Sigmoid colon (tissue), 7 donors: ENCODE measurements around the gene MSANTD2. TPM values are rescaled to one million over a fixed set of nuclear protein-coding genes. Genes with fewer than 3 reads are reported as not detected.

Experiments
- DNase-seq: peaks from one replicate; pipeline ENCODE4 v3.0.0-alpha.2; 2019
- H3K27ac ChIP-seq, 4 donors: fragments of 200-600 bp; sonication (generic); one replicate each; pipeline ENCODE4 v1.5.1; 2016 to 2019; ENCODE audit warnings: mild to moderate bottlenecking in 1 of 4
- H3K27me3 ChIP-seq, 3 donors: fragments of 200-600 bp; sonication (generic); one replicate each; pipeline ENCODE4 v1.5.1; 2019; ENCODE audit warnings: mild to moderate bottlenecking in 1 of 3
- H3K36me3 ChIP-seq, 4 donors: fragments of 200-600 bp; sonication (generic); one replicate each; pipeline ENCODE4 v1.5.1; 2016 to 2019
- H3K4me1 ChIP-seq, 4 donors: fragments of 200-600 bp; sonication (generic); one replicate each; pipeline ENCODE4 v1.5.1; 2017 to 2019
- H3K4me3 ChIP-seq, 4 donors: fragments of 200-600 bp; sonication (generic); one replicate each; pipeline ENCODE4 v1.5.1; 2017 to 2019; ENCODE audit warnings: mild to moderate bottlenecking in 2 of 4, moderate library complexity in 1 of 4
- H3K9me3 ChIP-seq, 4 donors: fragments of 200-600 bp in 3 of 4; sonication (generic) in 3 of 4; one replicate each; pipeline versions ENCODE4 v1.5.1 to v1.6.1; 2013 to 2019
- EP300 ChIP-seq, 4 donors: sonication (generic); formaldehyde crosslinking; IDR thresholded peaks; one replicate each; pipeline ENCODE4 v1.6.1; 2017; ENCODE audit warnings: antibody characterized with exemption in 4 of 4
- POLR2A ChIP-seq, 2 donors: fragments of 450-650 bp; IDR thresholded peaks; one replicate each; pipeline ENCODE4 v1.6.1; 2016; ENCODE audit warnings: antibody characterized with exemption in 2 of 2, mild to moderate bottlenecking in 2 of 2, moderate library complexity in 2 of 2
- POLR2AphosphoS5 ChIP-seq, 4 donors: sonication (generic); formaldehyde crosslinking; IDR thresholded peaks; one replicate each; pipeline ENCODE4 v1.6.1; 2017; ENCODE audit warnings: antibody characterized with exemption in 4 of 4
- WGBS, 2 donors: extraction: QIAGEN DNeasy Blood & Tissue Kit; methylation state at CpG; one replicate each; pipeline ENCODE4 v1.1.7; 2013; 5-methylcytosine and 5-hydroxymethylcytosine counted together
- intact Hi-C: fragments of 100-400 bp; cut with DNase I; formaldehyde crosslinking; loops from one replicate; pipeline ENCODE4 v1.15.1; 2023
- polyA plus RNA-seq, 3 donors: library from polyadenylated mRNA; stranded (reverse); fragments of 200-250 nt; gene quantifications; one replicate each; pipeline ENCODE4 v1.2.3, GENCODE V29; 2013
- total RNA-seq, 4 donors: library from RNA; depleted of rRNA; stranded (reverse); fragments of >200 nt; gene quantifications; one replicate each; pipeline ENCODE4 v1.1.0, GENCODE V29; 2016
- TF ChIP-seq, protein P1 (sequence below), 4 experiments: fragments of 450-650 bp in 3 of 4; fragments of 200-600 bp in 1 of 4; IDR thresholded peaks; one replicate each; pipeline ENCODE4 v1.5.1; 2016 to 2019; ENCODE audit warnings: antibody characterized with exemption in 4 of 4, mild to moderate bottlenecking in 3 of 4, moderate library complexity in 2 of 4
- donor health status: healthy with polysubstance abuse.
- donor health status: Bipolar disorder and iron deficiency.
- donor health status: healthy.

MSANTD2 gene
- total RNA-seq (10 to 100 TPM in 3 of 4 donors, 1 to 10 TPM in 1; 8.6 to 23.8 (median 16.0) TPM), polyA plus RNA-seq (1 to 10 TPM; 1.6 to 5.2 (median 1.8) TPM)

DNA sequence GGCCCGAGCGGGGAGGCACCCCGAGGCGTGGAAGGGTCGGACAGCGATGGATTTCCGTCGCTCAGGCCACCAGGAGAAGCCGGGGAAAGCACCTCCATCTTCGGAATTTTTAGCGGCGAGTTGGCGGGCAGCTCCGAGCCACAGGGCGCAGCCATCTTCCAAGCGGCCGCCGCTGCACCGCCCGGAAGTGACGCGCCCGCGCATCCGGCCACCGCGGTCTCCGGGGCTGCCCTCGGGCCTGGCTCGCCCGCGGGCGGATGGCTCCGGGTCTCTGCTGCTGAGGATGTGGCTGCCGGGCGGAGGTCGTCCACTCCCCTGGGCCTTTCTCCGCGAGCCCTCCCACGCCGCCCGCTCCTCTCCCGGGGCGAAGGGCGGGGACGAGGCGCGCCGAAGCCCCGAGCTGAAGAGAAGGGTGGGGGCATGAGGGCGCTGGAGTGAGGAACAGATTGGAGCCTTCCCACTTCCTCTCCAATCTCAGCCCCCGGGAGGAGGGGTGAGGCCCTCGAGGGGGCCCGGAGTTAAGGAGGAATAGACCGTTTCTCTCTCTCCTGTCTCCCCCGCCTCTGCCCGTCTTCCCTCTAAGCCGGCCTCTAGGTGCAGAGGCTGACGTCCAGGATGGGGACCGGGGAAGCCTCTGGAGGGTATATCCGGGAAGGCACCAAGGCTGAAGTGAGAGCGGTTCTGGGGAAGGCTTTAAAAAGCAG lies at the start of gene MSANTD2:
MSANTD2 (minus strand) TSS at position 181 of the 704 bp plus-strand sequence; CDS start at position 155, 26 bp downstream.
- Histone ChIP-seq H3K4me1 (peaks cover 0 to 32% (median 28%) of the 10 kb centered on the region in 4 donors), H3K27ac (peak within 1 kb of the TSS; percentile 93 to 98 (median 97)), H3K27me3 (no peaks in the 10 kb centered on the region), H3K9me3 (no peaks in the 10 kb centered on the region), H3K36me3 (no peaks in the 10 kb centered on the region), H3K4me3 (peak within 1 kb of the TSS; percentile 63 to 96 (median 91))
- TF ChIP-seq POLR2A (IDR thresholded peaks at IDR 0.05) (peak; percentile 60 to 68), POLR2AphosphoS5 (IDR thresholded peaks at IDR 0.05) (peak; percentile 64 to 92 (median 80)), EP300 (IDR thresholded peaks at IDR 0.05) (no peak)
- peak; percentile 91 for DNase-seq
- intact Hi-C loops, result loop anchor here (1.0 to 5.0 kb wide), 4 partner anchors 37 to 152 kb away; partner anchors contain the start of genes CCDC15 and ESAM
- 0 to 1% methylated on average over 62 of the region's 62 CpGs for WGBS, 2 donors

DNA sequence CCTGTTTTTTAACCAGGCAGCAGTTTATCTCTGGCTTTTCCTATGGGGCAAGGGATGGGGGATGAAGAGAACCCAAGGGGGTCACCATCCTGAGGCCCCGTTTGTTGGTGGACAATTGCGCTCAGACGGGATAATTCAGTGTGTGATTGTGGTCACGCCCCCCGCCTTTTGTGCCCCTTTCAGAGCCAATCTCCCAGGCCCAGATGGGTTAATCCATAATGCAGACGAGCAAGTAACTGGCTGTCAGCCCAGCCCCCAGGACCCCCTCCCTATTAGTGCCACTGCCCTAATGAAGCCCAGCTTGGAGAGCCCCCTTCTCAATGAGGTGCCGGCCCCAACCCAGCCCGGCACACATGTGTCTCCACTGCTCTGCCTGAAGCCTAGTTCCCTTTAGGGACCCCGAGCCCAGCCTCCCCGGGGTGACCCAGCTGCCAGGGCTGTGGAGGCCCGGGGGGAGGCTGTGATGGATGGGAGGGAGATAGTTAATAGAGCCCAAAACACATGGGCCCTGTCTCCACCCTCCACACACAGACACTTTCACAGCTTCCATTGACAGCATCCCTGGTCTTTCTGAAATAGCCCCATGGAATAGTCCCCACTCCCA lies 46.0 kb upstream of the MSANTD2 start:
- H3K4me1 ChIP-seq, result peaks cover 0 to 11% (median 9%) of the 10 kb centered on the region in 4 donors
- TF ChIP-seq POLR2AphosphoS5 (IDR thresholded peaks at IDR 0.05) (no peak), POLR2A (IDR thresholded peaks at IDR 0.05) (no peak)
- TF ChIP-seq, protein P1, sequence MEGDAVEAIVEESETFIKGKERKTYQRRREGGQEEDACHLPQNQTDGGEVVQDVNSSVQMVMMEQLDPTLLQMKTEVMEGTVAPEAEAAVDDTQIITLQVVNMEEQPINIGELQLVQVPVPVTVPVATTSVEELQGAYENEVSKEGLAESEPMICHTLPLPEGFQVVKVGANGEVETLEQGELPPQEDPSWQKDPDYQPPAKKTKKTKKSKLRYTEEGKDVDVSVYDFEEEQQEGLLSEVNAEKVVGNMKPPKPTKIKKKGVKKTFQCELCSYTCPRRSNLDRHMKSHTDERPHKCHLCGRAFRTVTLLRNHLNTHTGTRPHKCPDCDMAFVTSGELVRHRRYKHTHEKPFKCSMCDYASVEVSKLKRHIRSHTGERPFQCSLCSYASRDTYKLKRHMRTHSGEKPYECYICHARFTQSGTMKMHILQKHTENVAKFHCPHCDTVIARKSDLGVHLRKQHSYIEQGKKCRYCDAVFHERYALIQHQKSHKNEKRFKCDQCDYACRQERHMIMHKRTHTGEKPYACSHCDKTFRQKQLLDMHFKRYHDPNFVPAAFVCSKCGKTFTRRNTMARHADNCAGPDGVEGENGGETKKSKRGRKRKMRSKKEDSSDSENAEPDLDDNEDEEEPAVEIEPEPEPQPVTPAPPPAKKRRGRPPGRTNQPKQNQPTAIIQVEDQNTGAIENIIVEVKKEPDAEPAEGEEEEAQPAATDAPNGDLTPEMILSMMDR (IDR thresholded peaks at IDR 0.05), result no peak
- H3K27me3 ChIP-seq, result peaks cover 38 to 100% (median 71%) of the 10 kb centered on the region in 3 donors
- H3K9me3 ChIP-seq, result no peaks in the 10 kb centered on the region
- DNase-seq, result no peak
- no peaks in the 10 kb centered on the region for H3K36me3 ChIP-seq
- no peak overlapping the region for H3K27ac ChIP-seq
- no peak overlapping the region for H3K4me3 ChIP-seq
- intact Hi-C loops, result no loop called here
- 13 to 16% methylated on average over 11 of the region's 11 CpGs for WGBS, 2 donors

DNA sequence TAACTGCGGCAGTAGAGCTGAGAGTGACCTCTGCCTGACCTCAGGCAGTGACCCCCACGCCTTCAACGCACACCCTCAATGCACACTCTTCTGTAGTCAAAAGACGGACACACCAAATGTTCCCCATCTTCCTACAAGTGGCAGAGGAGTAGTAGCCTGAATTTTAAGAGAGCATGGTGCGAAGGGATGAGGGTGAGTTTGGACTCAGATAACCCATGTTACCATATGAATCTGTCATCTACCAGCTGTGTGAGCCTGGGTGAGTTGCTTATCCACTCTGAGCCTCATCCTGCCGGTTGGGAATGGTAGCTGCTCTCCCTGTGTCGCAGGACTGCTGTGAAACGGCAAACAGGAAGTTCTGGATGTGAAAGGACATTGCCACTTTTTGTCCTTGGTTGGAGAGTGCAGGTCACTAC lies 44.5 kb upstream of the MSANTD2 start:
- Histone ChIP-seq H3K36me3 (no peaks in the 10 kb centered on the region), H3K9me3 (no peaks in the 10 kb centered on the region), H3K4me3 (no peak overlapping the region), H3K27me3 (peaks cover 42 to 100% (median 86%) of the 10 kb centered on the region in 3 donors), H3K4me1 (peaks cover 0 to 14% (median 13%) of the 10 kb centered on the region in 4 donors), H3K27ac (no peak overlapping the region)
- TF ChIP-seq EP300 (IDR thresholded peaks at IDR 0.05) (no peak), POLR2A (IDR thresholded peaks at IDR 0.05) (no peak), POLR2AphosphoS5 (IDR thresholded peaks at IDR 0.05) (no peak)
- TF ChIP-seq, protein P1 (IDR thresholded peaks at IDR 0.05), result no peak
- intact Hi-C loops, result no loop called here
- no peak for DNase-seq
- 12 to 15% methylated on average over 8 of the region's 8 CpGs for WGBS, 2 donors

DNA sequence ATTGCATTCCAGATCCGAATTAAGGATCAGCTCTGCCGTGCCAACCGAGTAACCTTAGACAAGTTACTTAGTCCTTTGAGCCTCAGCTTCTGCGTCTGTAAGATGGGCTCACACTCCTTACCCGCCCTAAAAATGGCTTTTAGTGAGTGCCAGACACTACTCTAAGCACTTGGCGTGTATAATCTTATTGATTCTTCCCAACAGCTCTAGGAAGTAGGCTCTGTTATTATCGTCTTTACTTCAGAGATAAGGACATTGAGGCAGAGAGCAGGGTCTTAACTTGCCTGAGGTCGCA lies 43.4 kb upstream of the MSANTD2 start:
- H3K27me3 ChIP-seq, result peaks cover 51 to 100% (median 90%) of the 10 kb centered on the region in 3 donors
- WGBS, 2 donors, result 9 to 12% methylated on average over 8 of the region's 8 CpGs
- no peak overlapping the region for H3K27ac ChIP-seq
- no peak overlapping the region for H3K4me3 ChIP-seq
- H3K36me3 ChIP-seq, result no peaks in the 10 kb centered on the region
- TF ChIP-seq, protein P1 (IDR thresholded peaks at IDR 0.05), result no peak
- TF ChIP-seq EP300 (IDR thresholded peaks at IDR 0.05), result no peak
- TF ChIP-seq POLR2AphosphoS5 (IDR thresholded peaks at IDR 0.05), result no peak
- TF ChIP-seq POLR2A (IDR thresholded peaks at IDR 0.05), result no peak
- H3K9me3 ChIP-seq, result no peaks in the 10 kb centered on the region
- intact Hi-C loops, result no loop called here
- DNase-seq, result no peak
- H3K4me1 ChIP-seq, result peaks cover 0 to 23% (median 22%) of the 10 kb centered on the region in 4 donors

DNA sequence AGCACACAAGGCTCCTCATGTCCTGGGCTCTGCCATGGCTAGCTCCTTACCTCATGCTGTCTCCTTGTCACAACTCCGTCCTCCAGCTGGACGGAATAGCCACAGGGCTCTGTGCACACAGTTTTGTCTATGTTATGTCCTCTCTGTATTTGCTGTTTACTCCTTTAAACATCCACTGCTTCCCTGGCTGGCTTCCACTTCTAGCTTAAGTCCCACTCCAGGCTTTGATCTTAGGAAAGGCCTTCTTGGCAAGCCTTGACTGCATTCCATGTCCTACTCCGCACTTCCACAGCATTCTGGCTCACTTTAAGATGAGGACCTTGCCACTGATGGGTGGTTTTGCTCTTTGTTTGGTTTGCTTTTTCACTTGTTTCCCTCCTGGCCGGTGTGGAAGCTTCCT lies 42.1 kb upstream of the MSANTD2 start:
- intact Hi-C loops, result no loop called here
- DNase-seq, result no peak
- 28 to 32% methylated on average over 4 of the region's 4 CpGs for WGBS, 2 donors
- H3K27ac ChIP-seq, result no peak overlapping the region
- H3K9me3 ChIP-seq, result no peaks in the 10 kb centered on the region
- no peak overlapping the region for H3K4me3 ChIP-seq
- no peaks in the 10 kb centered on the region for H3K36me3 ChIP-seq
- H3K4me1 ChIP-seq, result peaks cover 0 to 23% (median 22%) of the 10 kb centered on the region in 4 donors
- peaks cover 51 to 98% (median 88%) of the 10 kb centered on the region in 3 donors for H3K27me3 ChIP-seq
- TF ChIP-seq, protein P1 (IDR thresholded peaks at IDR 0.05), result no peak
